Measurements from ENCODE around the gene SSU72. TPM values are rescaled to one million over a fixed set of nuclear protein-coding genes. Genes with fewer than 3 reads are reported as not detected.
"Not testable (repeated sequence)": the region's sequence is repeated elsewhere in the genome, so short reads cannot be mapped to it uniquely, and the experiment has no call there.

Gene SSU72
- total RNA-seq, 2 experiments from 2014 or later, result 105 to 123 TPM

DNA sequence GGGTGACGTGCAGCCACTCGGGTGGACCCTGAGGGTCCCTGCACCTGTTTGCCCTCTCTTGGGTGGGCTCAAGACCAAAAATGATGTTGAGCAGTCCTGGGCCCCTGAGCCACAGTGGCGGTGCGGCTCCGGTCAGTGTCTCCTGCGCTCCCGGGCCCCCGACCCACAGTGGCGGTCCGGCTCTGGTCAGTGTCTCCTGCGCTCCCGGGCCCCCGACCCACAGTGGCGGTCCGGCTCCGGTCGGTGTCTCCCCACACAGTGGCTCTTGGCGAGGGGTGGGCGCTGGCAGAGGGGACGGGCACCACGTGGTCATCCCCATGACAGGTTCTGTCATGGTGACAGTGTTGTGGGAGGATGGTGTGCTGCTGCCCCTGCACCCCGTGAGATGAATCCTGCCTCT, 80.4 kb downstream of the SSU72 start:
- DNase-seq; H3K27me3 Mint-ChIP-seq; H3K9me3 Mint-ChIP-seq (ENCODE audit: low read depth); H3K4me3 Mint-ChIP-seq; ATAC-seq; intact Hi-C loops (cut with DNase I, micrococcal nuclease); H3K27ac Mint-ChIP-seq; CTCF ChIA-PET; H3K4me1 Mint-ChIP-seq; POLR2A ChIA-PET: not testable (repeated sequence)
- peaks cover 43% of the 10 kb centered on the region for H3K36me3 Mint-ChIP-seq (ENCODE audit: low read depth)

Other genes starting within 250 kb of the SSU72 start
- gene TAS1R3, start 243.6 kb downstream of the SSU72 start, total RNA-seq, result under 1 TPM; 0.28 to 0.41 TPM
- 10 to 100 TPM; 35.3 to 35.5 TPM for gene DVL1, start 225.4 kb downstream of the SSU72 start, total RNA-seq
- under 1 TPM; 0.25 to 0.49 TPM for gene MXRA8, start 216.3 kb downstream of the SSU72 start, total RNA-seq
- 100 to 1,000 TPM in 1 of 2 experiments, 10 to 100 TPM in 1; 89.5 to 117 TPM for gene AURKAIP1, start 199.7 kb downstream of the SSU72 start, total RNA-seq
- 10 to 100 TPM; 73.6 to 89.7 TPM for gene CCNL2, start 175.5 kb downstream of the SSU72 start, total RNA-seq
- gene MRPL20, start 167.6 kb downstream of the SSU72 start, total RNA-seq, result 100 to 1,000 TPM; 126 to 143 TPM
- gene ANKRD65, start 153.6 kb downstream of the SSU72 start, total RNA-seq, result not detected
- under 1 TPM; 0.56 to 0.78 TPM for gene VWA1, start 139.2 kb downstream of the SSU72 start, total RNA-seq
- under 1 TPM; 0.30 to 0.39 TPM for gene ATAD3C, start 125.2 kb downstream of the SSU72 start, total RNA-seq
- gene ATAD3B, start 103.1 kb downstream of the SSU72 start, total RNA-seq, result 10 to 100 TPM; 26.2 to 39.2 TPM
- 10 to 100 TPM; 39.9 to 42.9 TPM for gene ATAD3A, start 62.7 kb downstream of the SSU72 start, total RNA-seq
- under 1 TPM; 0.42 to 0.46 TPM for gene TMEM240, start 34.2 kb downstream of the SSU72 start, total RNA-seq
- 1 to 10 TPM; 1.7 to 1.9 TPM for gene FNDC10, start 25.3 kb upstream of the SSU72 start, total RNA-seq
- gene MIB2, start 40.6 kb upstream of the SSU72 start, total RNA-seq, result 10 to 100 TPM; 37.1 TPM
- gene MMP23B, start 57.3 kb upstream of the SSU72 start, total RNA-seq, result 1 to 10 TPM in 1 of 2 experiments, under 1 TPM in 1; 0.77 to 1.2 TPM
- 10 to 100 TPM; 36.3 to 38.8 TPM for gene CDK11B, start 84.1 kb upstream of the SSU72 start, total RNA-seq
- 10 to 100 TPM; 24.2 to 27.6 TPM for gene SLC35E2B, start 117.9 kb upstream of the SSU72 start, total RNA-seq
- 10 to 100 TPM; 44.3 to 50.5 TPM for gene CDK11A, start 149.5 kb upstream of the SSU72 start, total RNA-seq
- gene NADK, start 203.6 kb upstream of the SSU72 start, total RNA-seq, result 10 to 100 TPM; 53.1 to 56.2 TPM

All from activated CD4-positive, alpha-beta T cell treated with anti-CD3 and anti-CD28 coated beads for 36 hours (primary cell).